MM.1S (cell line): Measurements from ENCODE around the gene BCAT1.
A peak's percentile ranks its signal among the peaks of the same experiment; 100 is the strongest.

Experiments
- DNase-seq: peaks from one replicate; pipeline ENCODE4 v3.0.0-alpha.2; 2015
- H2AFZ ChIP-seq: fragments of 300-600 bp; sonication (generic); 2 replicates; pipeline ENCODE4 v1.6.0; 2016; ENCODE audit warnings: antibody characterized with exemption, low read length
- H3F3A ChIP-seq: fragments of 300-600 bp; sonication (generic); 2 replicates; pipeline ENCODE4 v1.6.1; 2016; ENCODE audit warnings: mild to moderate bottlenecking, antibody characterized with exemption, low read length, moderate library complexity, mixed read lengths; ENCODE audit not compliant: insufficient read depth
- H3K27ac ChIP-seq: fragments of 300-600 bp; sonication (generic); 2 replicates; pipeline ENCODE4 v1.5.1; 2016; ENCODE audit warnings: mild to moderate bottlenecking, low read length
- H3K27me3 ChIP-seq: fragments of 300-600 bp; sonication (generic); replicated peaks from 2 replicates; pipeline ENCODE4 v1.6.0; 2016; ENCODE audit warnings: low read length; ENCODE audit not compliant: insufficient read depth
- H3K36me3 ChIP-seq: fragments of 300-600 bp; sonication (generic); replicated peaks from 2 replicates; pipeline ENCODE4 v1.6.1; 2016; ENCODE audit warnings: mild to moderate bottlenecking, low read length, mixed read lengths; ENCODE audit not compliant: insufficient read depth
- H3K4me1 ChIP-seq: fragments of 300-600 bp; sonication (generic); 2 replicates; pipeline ENCODE4 v1.6.1; 2016; ENCODE audit warnings: low read length, mixed read lengths
- H3K4me2 ChIP-seq: fragments of 300-600 bp; sonication (generic); 2 replicates; pipeline ENCODE4 v1.6.0; 2016; ENCODE audit warnings: low read depth, low read length
- H3K4me3 ChIP-seq: fragments of 300-600 bp; sonication (generic); 2 replicates; pipeline ENCODE4 v1.5.1; 2016; ENCODE audit warnings: low read length, mixed read lengths
- H3K79me2 ChIP-seq: fragments of 300-600 bp; sonication (generic); 2 replicates; pipeline ENCODE4 v1.6.1; 2016; ENCODE audit warnings: mixed run types, low read length, mixed read lengths
- H3K9ac ChIP-seq: fragments of 300-600 bp; sonication (generic); 2 replicates; pipeline ENCODE4 v1.6.1; 2016; ENCODE audit warnings: low read length, mixed read lengths
- H3K9me2 ChIP-seq: fragments of 300-600 bp; sonication (generic); replicated peaks from 2 replicates; pipeline ENCODE4 v1.6.1; 2016; ENCODE audit warnings: mild to moderate bottlenecking, low read length, mixed read lengths; ENCODE audit not compliant: insufficient read depth
- H3K9me3 ChIP-seq: fragments of 300-600 bp; sonication (generic); replicated peaks from 2 replicates; pipeline ENCODE4 v1.6.1; 2016; ENCODE audit warnings: mild to moderate bottlenecking, low read length, mixed read lengths; ENCODE audit not compliant: insufficient read depth
- H4K20me1 ChIP-seq: fragments of 300-600 bp; sonication (generic); 2 replicates; pipeline ENCODE4 v1.6.1; 2016; ENCODE audit warnings: mild to moderate bottlenecking, low read length, moderate library complexity, mixed read lengths; ENCODE audit not compliant: insufficient read depth
- EZH2 ChIP-seq: fragments of 300-600 bp; sonication (generic); optimal IDR thresholded peaks from 2 replicates; pipeline ENCODE3; 2017; ENCODE audit warnings: low read depth, mild to moderate bottlenecking, antibody characterized with exemption, low read length, mixed read lengths
- EZH2phosphoT487 ChIP-seq: fragments of 300-600 bp; sonication (generic); IDR thresholded peaks from 2 replicates; pipeline ENCODE4 v1.6.1; 2018; ENCODE audit warnings: antibody characterized with exemption, low read length
- TF ChIP-seq, protein P1 (sequence below): fragments of 300-600 bp; sonication (generic); IDR thresholded peaks from 2 replicates; pipeline ENCODE4 v1.5.1; 2016; ENCODE audit warnings: antibody characterized with exemption, low read length, mixed read lengths

Gene BCAT1

DNA sequence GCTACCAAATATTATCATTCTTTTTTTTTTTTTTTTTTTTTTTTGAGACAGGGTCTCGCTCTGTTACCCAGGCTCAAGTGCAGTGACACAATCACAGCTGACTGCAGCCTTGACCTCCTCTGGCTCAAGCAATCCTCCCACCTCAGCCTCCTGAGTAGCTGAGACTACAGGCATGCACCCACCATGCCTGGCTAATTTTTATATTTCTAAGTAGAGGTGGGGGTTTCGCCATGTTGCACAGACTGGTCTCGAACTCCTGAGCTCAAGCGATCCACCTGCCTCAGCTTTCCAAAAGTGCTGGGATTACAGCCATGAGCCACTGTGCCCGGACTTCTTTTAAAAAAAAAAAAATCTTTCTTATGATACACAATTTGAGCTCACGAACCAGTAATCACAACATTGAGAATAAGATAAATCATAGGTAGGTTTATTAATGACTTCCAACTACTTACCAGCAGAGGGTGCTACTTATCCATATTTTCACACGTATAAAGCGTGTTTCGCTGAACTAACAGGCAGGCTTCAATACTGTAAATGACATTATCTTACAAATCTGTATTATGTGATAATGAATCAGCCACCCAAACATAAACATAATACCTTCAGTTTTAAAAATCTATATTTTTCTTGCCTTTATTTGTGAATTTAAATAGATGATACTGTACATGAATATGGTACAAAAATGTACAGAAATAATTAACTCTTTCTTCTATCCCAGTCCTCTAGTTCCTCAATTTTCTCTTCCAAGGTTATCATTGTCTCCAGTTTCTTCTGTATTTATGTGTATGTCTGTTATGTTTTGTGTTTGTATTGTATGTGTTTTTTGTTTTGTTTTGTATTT lies 42.5 kb upstream of the BCAT1 start:
- Histone ChIP-seq H4K20me1 (no peaks in the 10 kb centered on the region), H3K36me3 (no peaks in the 10 kb centered on the region), H3K9me2 (no peaks in the 10 kb centered on the region), H3K9ac (no peak overlapping the region), H2AFZ (no peak overlapping the region), H3F3A (no peaks in the 10 kb centered on the region; the same call in 1 of the 2 replicates), H3K27ac (no peak overlapping the region), H3K4me2 (no peak overlapping the region), H3K79me2 (no peaks in the 10 kb centered on the region), H3K4me3 (no peak overlapping the region), H3K4me1 (peaks cover 10% of the 10 kb centered on the region), H3K27me3 (no peaks in the 10 kb centered on the region), H3K9me3 (no peaks in the 10 kb centered on the region)
- TF ChIP-seq, protein P1, sequence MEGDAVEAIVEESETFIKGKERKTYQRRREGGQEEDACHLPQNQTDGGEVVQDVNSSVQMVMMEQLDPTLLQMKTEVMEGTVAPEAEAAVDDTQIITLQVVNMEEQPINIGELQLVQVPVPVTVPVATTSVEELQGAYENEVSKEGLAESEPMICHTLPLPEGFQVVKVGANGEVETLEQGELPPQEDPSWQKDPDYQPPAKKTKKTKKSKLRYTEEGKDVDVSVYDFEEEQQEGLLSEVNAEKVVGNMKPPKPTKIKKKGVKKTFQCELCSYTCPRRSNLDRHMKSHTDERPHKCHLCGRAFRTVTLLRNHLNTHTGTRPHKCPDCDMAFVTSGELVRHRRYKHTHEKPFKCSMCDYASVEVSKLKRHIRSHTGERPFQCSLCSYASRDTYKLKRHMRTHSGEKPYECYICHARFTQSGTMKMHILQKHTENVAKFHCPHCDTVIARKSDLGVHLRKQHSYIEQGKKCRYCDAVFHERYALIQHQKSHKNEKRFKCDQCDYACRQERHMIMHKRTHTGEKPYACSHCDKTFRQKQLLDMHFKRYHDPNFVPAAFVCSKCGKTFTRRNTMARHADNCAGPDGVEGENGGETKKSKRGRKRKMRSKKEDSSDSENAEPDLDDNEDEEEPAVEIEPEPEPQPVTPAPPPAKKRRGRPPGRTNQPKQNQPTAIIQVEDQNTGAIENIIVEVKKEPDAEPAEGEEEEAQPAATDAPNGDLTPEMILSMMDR, result peak; percentile 57
- TF ChIP-seq EZH2phosphoT487, result no peak
- peak; percentile 76 for DNase-seq

DNA sequence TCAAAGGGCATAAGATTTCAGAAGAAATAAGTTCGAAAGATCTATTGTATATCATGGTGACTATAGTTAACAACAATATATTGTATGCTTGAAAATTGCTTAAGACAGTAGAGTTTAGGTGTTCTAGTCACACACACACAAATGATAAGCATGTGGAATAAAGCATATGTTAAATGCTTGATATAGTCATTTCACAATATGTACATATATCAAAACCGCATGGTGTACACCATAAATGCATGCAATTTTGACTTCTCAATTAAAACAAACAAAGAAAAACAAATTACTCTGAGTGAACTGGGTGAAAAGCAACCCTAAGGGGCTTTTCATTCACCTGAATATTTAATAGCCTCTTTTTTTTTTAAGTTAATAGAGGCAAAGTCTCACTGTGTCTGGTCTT lies 40.3 kb upstream of the BCAT1 start:
- no peaks in the 10 kb centered on the region for H3K9me3 ChIP-seq
- no peaks in the 10 kb centered on the region for H3K36me3 ChIP-seq
- no peaks in the 10 kb centered on the region for H3K27me3 ChIP-seq
- H3F3A ChIP-seq, result no peaks in the 10 kb centered on the region
- H3K4me2 ChIP-seq, result no peak overlapping the region
- no peak overlapping the region for H3K9ac ChIP-seq
- H3K4me3 ChIP-seq, result no peak overlapping the region
- H3K9me2 ChIP-seq, result no peaks in the 10 kb centered on the region
- H3K79me2 ChIP-seq, result no peaks in the 10 kb centered on the region
- DNase-seq, result no peak
- H3K4me1 ChIP-seq, result no peaks in the 10 kb centered on the region
- TF ChIP-seq, protein P1, result no peak
- TF ChIP-seq EZH2, result no peak
- no peak for TF ChIP-seq EZH2phosphoT487
- no peak overlapping the region for H3K27ac ChIP-seq
- no peaks in the 10 kb centered on the region for H4K20me1 ChIP-seq
- no peak overlapping the region for H2AFZ ChIP-seq

DNA sequence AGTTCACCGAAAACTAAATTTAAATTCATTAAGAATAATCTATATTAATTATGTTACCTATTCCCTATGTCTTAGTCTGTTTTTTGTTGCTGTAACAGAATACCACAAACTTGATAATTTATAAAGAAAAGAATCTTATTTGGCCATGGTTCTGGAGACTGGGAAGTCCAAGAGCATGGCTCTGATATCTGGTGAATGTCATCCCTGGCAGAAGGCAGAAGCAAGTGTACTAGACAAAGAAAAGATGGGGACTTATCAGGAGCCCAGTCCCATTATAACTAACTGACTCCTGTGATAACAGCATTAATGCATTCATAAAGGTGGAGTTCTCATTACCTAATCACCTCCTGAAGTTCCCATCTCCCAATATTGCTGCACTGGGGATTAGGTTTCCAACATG lies 33.3 kb upstream of the BCAT1 start:
- no peak overlapping the region for H3K4me2 ChIP-seq
- H3K36me3 ChIP-seq, result no peaks in the 10 kb centered on the region
- no peaks in the 10 kb centered on the region for H3K79me2 ChIP-seq
- no peaks in the 10 kb centered on the region for H4K20me1 ChIP-seq
- H3K4me1 ChIP-seq, result no peaks in the 10 kb centered on the region
- no peaks in the 10 kb centered on the region for H3K9me2 ChIP-seq
- H3K9ac ChIP-seq, result no peak overlapping the region
- H3F3A ChIP-seq, result no peaks in the 10 kb centered on the region
- H3K9me3 ChIP-seq, result no peaks in the 10 kb centered on the region
- TF ChIP-seq EZH2, result no peak
- no peak for TF ChIP-seq EZH2phosphoT487
- H3K27me3 ChIP-seq, result no peaks in the 10 kb centered on the region
- DNase-seq, result no peak
- H2AFZ ChIP-seq, result no peak overlapping the region
- no peak overlapping the region for H3K4me3 ChIP-seq
- H3K27ac ChIP-seq, result no peak overlapping the region
